HG03558 (cell line): ENCODE measurements around the gene L1CAM.

Source experiments
- ATAC-seq: cut with Tn5 transposase; IDR thresholded peaks from one replicate; pipeline ENCODE4 v1.9.1; 2021; ENCODE audit warnings: moderate number of reproducible peaks; ENCODE audit not compliant: unreplicated experiment; ENCODE audit errors: extremely low read depth

The L1CAM gene

GRCh38 chrX:153924149-153924861 is 38.3 kb upstream of the L1CAM start:
- ATAC-seq: no peak

GRCh38 chrX:153922932-153923857 is 37.2 kb upstream of the L1CAM start:
- no peak for ATAC-seq

- ATAC-seq: no peak
Measured at GRCh38 chrX:153921511-153922446, 35.8 kb upstream of the L1CAM start.

- no peak for ATAC-seq
Measured at GRCh38 chrX:153921070-153921469, 35.1 kb upstream of the L1CAM start.

GRCh38 chrX:153920546-153920945 is 34.6 kb upstream of the L1CAM start:
- ATAC-seq: no peak

GRCh38 chrX:153919281-153919680 is 33.3 kb upstream of the L1CAM start:
- no peak for ATAC-seq

- ATAC-seq: no peak
Measured at GRCh38 chrX:153917869-153918268, 31.9 kb upstream of the L1CAM start.

- no peak for ATAC-seq
Measured at GRCh38 chrX:153913701-153914100, 27.7 kb upstream of the L1CAM start.

- ATAC-seq: no peak
Measured at GRCh38 chrX:153913211-153913610, 27.2 kb upstream of the L1CAM start.

- no peak for ATAC-seq
Measured at GRCh38 chrX:153911798-153912197, 25.8 kb upstream of the L1CAM start.

- ATAC-seq: no peak
Measured at GRCh38 chrX:153910446-153910845, 24.5 kb upstream of the L1CAM start.

- no peak for ATAC-seq
Measured at GRCh38 chrX:153909980-153910360, 24.0 kb upstream of the L1CAM start.

- ATAC-seq: no peak
Measured at GRCh38 chrX:153909024-153909979, 23.3 kb upstream of the L1CAM start.

- no peak for ATAC-seq
Measured at GRCh38 chrX:153908219-153908860, 22.4 kb upstream of the L1CAM start.

GRCh38 chrX:153907456-153907855 is 21.5 kb upstream of the L1CAM start:
- ATAC-seq: no peak

- no peak for ATAC-seq
Measured at GRCh38 chrX:153906126-153906917, 20.3 kb upstream of the L1CAM start.

GRCh38 chrX:153905481-153906095 is 19.6 kb upstream of the L1CAM start:
- no peak for ATAC-seq
